A673 (cell line): ENCODE results near the gene LAMTOR3. TPM values are rescaled to one million over a fixed set of nuclear protein-coding genes. Genes with fewer than 3 reads are reported as not detected.

Experiments used
- BruUV-seq: library from RNA; stranded (reverse); fragments of 400-500 nt; replicated peaks from 2 replicates; lab custom pipeline; 2021; lab: Mats Ljungman, UMichigan
- CTCF ChIA-PET: fragments of 300-600 bp; sonication (Branson Sonifier 250); formaldehyde crosslinking; loops from one replicate; lab custom pipeline; 2022; ENCODE audit warnings: antibody characterized with exemption; lab: Charles Lee
- POLR2A ChIA-PET: fragments of 300-600 bp; sonication (Branson Sonifier 250); formaldehyde crosslinking; loops from one replicate; lab custom pipeline; 2022; ENCODE audit warnings: antibody characterized with exemption; ENCODE audit not compliant: low non-redundant PET; lab: Charles Lee
- DNase-seq: peaks from one replicate; pipeline ENCODE4 v3.0.0-alpha.2; 2015; ENCODE audit warnings: low spot score
- H3K27ac ChIP-seq: fragments of 200-600 bp; sonication (generic); 2 replicates; pipeline ENCODE4 v1.5.1; 2016; ENCODE audit warnings: mixed run types, low read depth, mild to moderate bottlenecking, mixed read lengths, antibody characterized with exemption, low read length; ENCODE audit not compliant: poor library complexity, severe bottlenecking
- H3K27me3 ChIP-seq: fragments of 200-600 bp; sonication (generic); replicated peaks from 2 replicates; pipeline ENCODE4 v1.6.1; 2017; ENCODE audit warnings: mixed run types, low read depth, mild to moderate bottlenecking, mixed read lengths, antibody characterized with exemption, low read length; ENCODE audit not compliant: insufficient read depth, poor library complexity
- H3K36me3 ChIP-seq: fragments of 200-600 bp; sonication (generic); 2 replicates; pipeline ENCODE4 v1.6.1; 2016; ENCODE audit warnings: mixed run types, mild to moderate bottlenecking, mixed read lengths, antibody characterized with exemption, low read length; ENCODE audit not compliant: insufficient read depth, poor library complexity, severe bottlenecking
- H3K4me1 ChIP-seq: fragments of 200-600 bp; sonication (generic); 2 replicates; pipeline ENCODE4 v1.6.1; 2017; ENCODE audit warnings: mixed run types, mild to moderate bottlenecking, mixed read lengths, antibody characterized with exemption, low read length; ENCODE audit not compliant: insufficient read depth, poor library complexity, severe bottlenecking
- H3K4me3 ChIP-seq: fragments of 200-600 bp; sonication (generic); 2 replicates; pipeline ENCODE4 v1.5.1; 2016; ENCODE audit warnings: low read depth, mixed run types, mild to moderate bottlenecking, mixed read lengths, low read length; ENCODE audit not compliant: poor library complexity, severe bottlenecking
- H3K9me3 ChIP-seq: fragments of 200-600 bp; sonication (generic); 2 replicates; pipeline ENCODE4 v1.6.1; 2016; ENCODE audit warnings: mixed run types, low read depth, mild to moderate bottlenecking, mixed read lengths, antibody characterized with exemption, low read length; ENCODE audit not compliant: poor library complexity, severe bottlenecking
- CTCF ChIP-seq: fragments of 300-800, 200-600 bp; sonication (generic); conservative IDR thresholded peaks from 2 replicates; pipeline ENCODE4 v1.5.1; 2017; ENCODE audit warnings: low read depth, mild to moderate bottlenecking, antibody characterized with exemption, low read length, moderate library complexity, mixed read lengths
- EZH2 ChIP-seq: fragments of 200-600 bp; sonication (generic); IDR thresholded peaks from 2 replicates; pipeline ENCODE4 v1.6.1; 2017; ENCODE audit warnings: borderline replicate concordance, low read depth, mild to moderate bottlenecking, mixed read lengths, antibody characterized with exemption, low read length; ENCODE audit not compliant: poor library complexity, severe bottlenecking
- intact Hi-C: fragments of 100-400 bp; cut with micrococcal nuclease; formaldehyde crosslinking; loops from one replicate; pipeline ENCODE4 v1.10.0; 2022; ENCODE audit not compliant: unreplicated experiment
- total RNA-seq: library from RNA; stranded (reverse); gene quantifications from 2 replicates; pipeline ENCODE4 v1.2.3, GENCODE V29; 2021

The LAMTOR3 gene
- total RNA-seq, 1 experiment from 2014 or later: 31.6 TPM

GRCh38 chr4:99855678-99856077 lies 38.5 kb downstream of the LAMTOR3 start:
- no peaks in the 10 kb centered on the region for H3K9me3 ChIP-seq
- H3K27me3 ChIP-seq: peaks cover 21% of the 10 kb centered on the region
- CTCF ChIA-PET: no interaction called here
- TF ChIP-seq CTCF (no peak), EZH2 (no peak)
- BruUV-seq: no TSS peak
- H3K36me3 ChIP-seq: no peaks in the 10 kb centered on the region
- intact Hi-C loops: no loop called here
- no peak for DNase-seq
- H3K27ac ChIP-seq: no peak overlapping the region
- H3K4me1 ChIP-seq: no peaks in the 10 kb centered on the region
- no peak overlapping the region for H3K4me3 ChIP-seq
- POLR2A ChIA-PET: no interaction called here

GRCh38 chr4:99853999-99854398 lies 40.2 kb downstream of the LAMTOR3 start:
- no peak overlapping the region for H3K27ac ChIP-seq
- no peak for DNase-seq
- no TSS peak for BruUV-seq
- no peaks in the 10 kb centered on the region for H3K4me1 ChIP-seq
- no peak for TF ChIP-seq CTCF
- TF ChIP-seq EZH2: no peak
- CTCF ChIA-PET: no interaction called here
- no peaks in the 10 kb centered on the region for H3K36me3 ChIP-seq
- H3K27me3 ChIP-seq: peaks cover 14% of the 10 kb centered on the region
- intact Hi-C loops: no loop called here
- no peaks in the 10 kb centered on the region for H3K9me3 ChIP-seq
- POLR2A ChIA-PET: no interaction called here
- H3K4me3 ChIP-seq: no peak overlapping the region

GRCh38 chr4:99853190-99853589 lies 41.0 kb downstream of the LAMTOR3 start:
- H3K4me3 ChIP-seq: no peak overlapping the region
- no TSS peak for BruUV-seq
- intact Hi-C loops: no loop called here
- CTCF ChIA-PET: no interaction called here
- peaks cover 6% of the 10 kb centered on the region for H3K27me3 ChIP-seq
- no peak for DNase-seq
- H3K9me3 ChIP-seq: no peaks in the 10 kb centered on the region
- POLR2A ChIA-PET: no interaction called here
- no peak overlapping the region for H3K27ac ChIP-seq
- no peak for TF ChIP-seq CTCF
- no peak for TF ChIP-seq EZH2
- H3K36me3 ChIP-seq: no peaks in the 10 kb centered on the region
- H3K4me1 ChIP-seq: no peaks in the 10 kb centered on the region
